ENCODE data around the gene TAS2R31. TPM values are rescaled to one million over a fixed set of nuclear protein-coding genes. Genes with fewer than 3 reads are reported as not detected.

TAS2R31 gene
- total and polyA plus RNA-seq, 2 of the 13 experiments (the other 11 are each of a cell fraction or from before 2014, with no cell fraction given): 0.96 to 6.5 TPM

GRCh38 chr12:11015775-11016430, 15.3 kb downstream of the TAS2R31 start (continued):
- TF ChIP-seq POLR2G (IDR thresholded peaks at IDR 0.05; ENCODE audit: low read depth, low read length): no peak
- no peak for TF ChIP-seq RFXANK (CRISPR knock-in tag; IDR thresholded peaks at IDR 0.05)
- TF ChIP-seq PRDM10 (CRISPR knock-in tag; IDR thresholded peaks at IDR 0.05; ENCODE audit: low read depth): no peak
- TF ChIP-seq FOXK1 (CRISPR knock-in tag; IDR thresholded peaks at IDR 0.05; ENCODE audit: borderline replicate concordance, low read depth): peak; percentile 39; the same call in 1 of the 2 replicates
- no peak for TF ChIP-seq ZNF207 (IDR thresholded peaks at IDR 0.05; ENCODE audit: borderline replicate concordance)
- no peak for TF ChIP-seq U2AF2 (IDR thresholded peaks at IDR 0.05; ENCODE audit: low read depth, low read length)
- TF ChIP-seq DNMT3B (CRISPR knock-in tag; conservative IDR thresholded peaks at IDR 0.05): no peak
- TF ChIP-seq NR0B2 (CRISPR knock-in tag; IDR thresholded peaks at IDR 0.05): no peak
- TF ChIP-seq ZNF547 (CRISPR knock-in tag; IDR thresholded peaks at IDR 0.05): no peak
- TF ChIP-seq ETS1 (CRISPR knock-in tag; IDR thresholded peaks at IDR 0.05): no peak
- peak; percentile 38; the same call in 1 of the 2 replicates for TF ChIP-seq GATAD1 (CRISPR knock-in tag; IDR thresholded peaks at IDR 0.05)
- TF ChIP-seq ATF1 (CRISPR knock-in tag; IDR thresholded peaks at IDR 0.05): 0 out of 2 replicates have a peak, but pooled peaks have one; percentile 13
- no peak for TF ChIP-seq MAFG (CRISPR knock-in tag; IDR thresholded peaks at IDR 0.05)
- no peak for TF ChIP-seq EZH2 (conservative IDR thresholded peaks at IDR 0.05; ENCODE audit: low read depth, low read length)
- TF ChIP-seq ZNF800 (CRISPR knock-in tag; IDR thresholded peaks at IDR 0.05): no peak
- peak; percentile 89 for TF ChIP-seq FOXA3 (CRISPR knock-in tag; IDR thresholded peaks at IDR 0.05)
- no peak for TF ChIP-seq THYN1 (CRISPR knock-in tag; IDR thresholded peaks at IDR 0.05; ENCODE audit: borderline replicate concordance, low read depth)
- TF ChIP-seq ZNF557 (CRISPR knock-in tag; IDR thresholded peaks at IDR 0.05): no peak
- TF ChIP-seq RXRA (CRISPR knock-in tag; IDR thresholded peaks at IDR 0.05): peak; percentile 61; the same call in 1 of the 2 replicates
- TF ChIP-seq ZFYVE20 (CRISPR knock-in tag; IDR thresholded peaks at IDR 0.05; ENCODE audit: borderline replicate concordance, low read depth): no peak
- TF ChIP-seq ONECUT2 (CRISPR knock-in tag; IDR thresholded peaks at IDR 0.05): no peak
